ENCODE results near the gene FBXW11.

- TF ChIP-seq, protein P1, sequence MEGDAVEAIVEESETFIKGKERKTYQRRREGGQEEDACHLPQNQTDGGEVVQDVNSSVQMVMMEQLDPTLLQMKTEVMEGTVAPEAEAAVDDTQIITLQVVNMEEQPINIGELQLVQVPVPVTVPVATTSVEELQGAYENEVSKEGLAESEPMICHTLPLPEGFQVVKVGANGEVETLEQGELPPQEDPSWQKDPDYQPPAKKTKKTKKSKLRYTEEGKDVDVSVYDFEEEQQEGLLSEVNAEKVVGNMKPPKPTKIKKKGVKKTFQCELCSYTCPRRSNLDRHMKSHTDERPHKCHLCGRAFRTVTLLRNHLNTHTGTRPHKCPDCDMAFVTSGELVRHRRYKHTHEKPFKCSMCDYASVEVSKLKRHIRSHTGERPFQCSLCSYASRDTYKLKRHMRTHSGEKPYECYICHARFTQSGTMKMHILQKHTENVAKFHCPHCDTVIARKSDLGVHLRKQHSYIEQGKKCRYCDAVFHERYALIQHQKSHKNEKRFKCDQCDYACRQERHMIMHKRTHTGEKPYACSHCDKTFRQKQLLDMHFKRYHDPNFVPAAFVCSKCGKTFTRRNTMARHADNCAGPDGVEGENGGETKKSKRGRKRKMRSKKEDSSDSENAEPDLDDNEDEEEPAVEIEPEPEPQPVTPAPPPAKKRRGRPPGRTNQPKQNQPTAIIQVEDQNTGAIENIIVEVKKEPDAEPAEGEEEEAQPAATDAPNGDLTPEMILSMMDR (conservative IDR thresholded peaks at IDR 0.05; ENCODE audit: low read length), result no peak
- TF ChIP-seq EZH2phosphoT487 (IDR thresholded peaks at IDR 0.05; ENCODE audit: borderline replicate concordance), result no peak
These were observed 14.1 kb downstream of the FBXW11 start for GRCh38 chr5:171992305-171992704.

Measured in Loucy (cell line).